Stomach (tissue), 4 donors: ENCODE results near the gene RSL24D1.

Experiments used
- EP300 ChIP-seq: sonication (generic); formaldehyde crosslinking; IDR thresholded peaks from one replicate; pipeline ENCODE4 v1.6.1; 2017; ENCODE audit warnings: antibody characterized with exemption
- POLR2A ChIP-seq, 4 donors: fragments of 450-650 bp; IDR thresholded peaks; one replicate each; pipeline ENCODE4 v1.6.1; 2016; ENCODE audit warnings: antibody characterized with exemption in 4 of 4, control low read depth in 2 of 4, mild to moderate bottlenecking in 1 of 4, moderate library complexity in 1 of 4
- POLR2AphosphoS5 ChIP-seq, 3 donors: sonication (generic); formaldehyde crosslinking; IDR thresholded peaks; one replicate each; pipeline ENCODE4 v1.6.1; 2016; ENCODE audit warnings: antibody characterized with exemption in 3 of 3
- TF ChIP-seq, protein P1 (sequence below), 7 experiments: fragments of 450-650 bp in 4 of 7; fragments of 200-600 bp in 3 of 7; sonication (generic) in 3 of 7; IDR thresholded peaks; one replicate each; pipeline ENCODE4 v1.5.1; 2016 to 2019; ENCODE audit warnings: antibody characterized with exemption in 7 of 7, control low read depth in 2 of 7, mild to moderate bottlenecking in 1 of 7

DNA sequence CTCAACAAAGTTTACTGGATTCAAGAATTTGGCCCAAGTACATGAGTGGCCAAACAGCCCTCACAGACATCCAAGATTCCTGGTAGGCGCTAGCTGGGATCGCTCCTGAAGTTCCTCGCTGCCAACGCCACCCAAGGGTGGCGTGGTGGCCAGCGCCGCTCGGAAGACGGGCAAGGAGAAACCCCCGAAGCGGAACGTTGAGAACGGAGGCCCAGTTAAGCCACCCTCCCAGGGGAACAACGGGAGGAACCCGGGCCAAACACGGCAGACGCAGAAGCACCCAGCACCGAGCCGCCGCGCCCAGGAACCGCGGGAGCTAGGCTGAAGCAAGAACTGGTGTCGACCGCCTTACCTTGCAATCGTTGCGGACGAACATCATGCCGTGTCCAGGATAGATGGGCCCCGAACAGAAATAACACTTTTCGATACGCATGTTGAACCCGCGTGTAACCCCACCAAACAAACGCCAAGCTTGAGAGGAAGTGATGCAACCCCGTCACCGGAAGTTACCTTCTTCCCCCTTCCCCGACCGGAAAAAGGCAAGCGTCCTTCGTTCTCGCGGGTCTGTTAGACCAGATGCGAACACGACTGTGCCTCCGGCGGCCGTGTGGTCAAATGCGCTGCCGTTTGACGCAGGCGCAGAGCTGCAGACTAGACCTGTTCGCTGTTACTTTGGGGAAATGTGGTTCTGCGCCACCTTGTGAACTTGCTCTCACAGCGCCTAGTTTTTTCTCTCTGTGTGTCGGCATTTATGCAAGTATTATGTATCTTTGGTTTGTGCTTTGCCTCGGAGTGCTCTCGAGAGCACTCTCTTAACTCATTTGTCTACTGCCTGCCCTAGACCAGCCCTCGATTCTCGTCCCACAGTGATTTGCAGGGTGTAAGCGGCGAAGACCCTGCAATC lies at the start of gene RSL24D1:
- TF ChIP-seq POLR2AphosphoS5 (IDR thresholded peaks at IDR 0.05) (peak; percentile 96 to 98 (median 96)), POLR2A (IDR thresholded peaks at IDR 0.05) (peak in 1 of 4 donors; percentile 69), EP300 (no peak)
- TF ChIP-seq, protein P1, sequence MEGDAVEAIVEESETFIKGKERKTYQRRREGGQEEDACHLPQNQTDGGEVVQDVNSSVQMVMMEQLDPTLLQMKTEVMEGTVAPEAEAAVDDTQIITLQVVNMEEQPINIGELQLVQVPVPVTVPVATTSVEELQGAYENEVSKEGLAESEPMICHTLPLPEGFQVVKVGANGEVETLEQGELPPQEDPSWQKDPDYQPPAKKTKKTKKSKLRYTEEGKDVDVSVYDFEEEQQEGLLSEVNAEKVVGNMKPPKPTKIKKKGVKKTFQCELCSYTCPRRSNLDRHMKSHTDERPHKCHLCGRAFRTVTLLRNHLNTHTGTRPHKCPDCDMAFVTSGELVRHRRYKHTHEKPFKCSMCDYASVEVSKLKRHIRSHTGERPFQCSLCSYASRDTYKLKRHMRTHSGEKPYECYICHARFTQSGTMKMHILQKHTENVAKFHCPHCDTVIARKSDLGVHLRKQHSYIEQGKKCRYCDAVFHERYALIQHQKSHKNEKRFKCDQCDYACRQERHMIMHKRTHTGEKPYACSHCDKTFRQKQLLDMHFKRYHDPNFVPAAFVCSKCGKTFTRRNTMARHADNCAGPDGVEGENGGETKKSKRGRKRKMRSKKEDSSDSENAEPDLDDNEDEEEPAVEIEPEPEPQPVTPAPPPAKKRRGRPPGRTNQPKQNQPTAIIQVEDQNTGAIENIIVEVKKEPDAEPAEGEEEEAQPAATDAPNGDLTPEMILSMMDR (IDR thresholded peaks at IDR 0.05): peak in 2 of 7 experiments; percentile 3 to 41
